ENCODE measurements around the gene CARMIL1. TPM values are rescaled to one million over a fixed set of nuclear protein-coding genes. Genes with fewer than 3 reads are reported as not detected.

Gene CARMIL1
- total RNA-seq, 1 donor: 38.7 TPM

DNA sequence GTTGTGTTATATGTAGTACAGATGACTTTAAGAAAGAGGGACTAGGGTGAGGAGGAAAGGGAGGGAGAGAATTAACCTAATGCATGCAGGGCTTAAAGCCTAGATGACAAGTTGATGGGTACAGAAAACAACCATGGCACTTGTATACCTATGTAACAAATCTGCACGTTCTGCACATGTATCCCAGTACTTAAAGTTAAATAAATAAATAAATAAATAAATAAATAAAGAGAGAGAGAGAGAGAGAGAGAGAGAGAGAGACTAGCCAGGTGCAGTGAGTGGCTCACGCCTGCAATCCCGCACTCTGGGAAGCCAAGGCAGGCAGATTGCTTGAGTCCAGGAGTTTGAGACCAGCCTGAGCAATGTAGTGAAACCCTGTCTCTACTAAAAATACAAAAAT is 11.5 kb upstream of the CARMIL1 start:
- DNase-seq (ENCODE audit: low read depth): no peak
- TF ChIP-seq, protein P1, sequence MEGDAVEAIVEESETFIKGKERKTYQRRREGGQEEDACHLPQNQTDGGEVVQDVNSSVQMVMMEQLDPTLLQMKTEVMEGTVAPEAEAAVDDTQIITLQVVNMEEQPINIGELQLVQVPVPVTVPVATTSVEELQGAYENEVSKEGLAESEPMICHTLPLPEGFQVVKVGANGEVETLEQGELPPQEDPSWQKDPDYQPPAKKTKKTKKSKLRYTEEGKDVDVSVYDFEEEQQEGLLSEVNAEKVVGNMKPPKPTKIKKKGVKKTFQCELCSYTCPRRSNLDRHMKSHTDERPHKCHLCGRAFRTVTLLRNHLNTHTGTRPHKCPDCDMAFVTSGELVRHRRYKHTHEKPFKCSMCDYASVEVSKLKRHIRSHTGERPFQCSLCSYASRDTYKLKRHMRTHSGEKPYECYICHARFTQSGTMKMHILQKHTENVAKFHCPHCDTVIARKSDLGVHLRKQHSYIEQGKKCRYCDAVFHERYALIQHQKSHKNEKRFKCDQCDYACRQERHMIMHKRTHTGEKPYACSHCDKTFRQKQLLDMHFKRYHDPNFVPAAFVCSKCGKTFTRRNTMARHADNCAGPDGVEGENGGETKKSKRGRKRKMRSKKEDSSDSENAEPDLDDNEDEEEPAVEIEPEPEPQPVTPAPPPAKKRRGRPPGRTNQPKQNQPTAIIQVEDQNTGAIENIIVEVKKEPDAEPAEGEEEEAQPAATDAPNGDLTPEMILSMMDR (IDR thresholded peaks at IDR 0.05; ENCODE audit: insufficient read depth, low read length): no peak
- no peak overlapping the region for H3K4me3 ChIP-seq (ENCODE audit: low read depth, low read length)

DNA sequence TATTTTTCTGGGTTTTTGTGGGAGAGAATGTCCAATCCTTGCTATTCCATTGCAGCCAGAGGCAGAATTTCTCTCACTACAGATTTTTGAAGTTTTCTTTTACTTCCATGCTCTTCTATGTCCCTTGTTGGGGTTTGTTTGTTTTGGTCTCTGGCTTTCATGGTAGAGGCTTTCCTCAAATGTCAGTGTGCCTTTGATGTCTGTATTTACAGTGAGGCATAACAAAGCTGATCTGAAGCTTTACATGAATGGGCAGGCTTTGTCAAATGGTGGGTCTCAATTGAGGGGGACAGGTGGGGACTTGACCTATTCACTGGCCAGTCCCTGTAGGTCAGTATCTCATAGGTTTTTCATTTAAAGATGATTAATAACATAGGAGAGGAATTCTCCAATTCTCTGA is 8.6 kb upstream of the CARMIL1 start:
- no peak for DNase-seq (ENCODE audit: low read depth)
- TF ChIP-seq, protein P1 (IDR thresholded peaks at IDR 0.05; ENCODE audit: insufficient read depth, low read length): no peak
- no peak overlapping the region for H3K4me3 ChIP-seq (ENCODE audit: low read depth, low read length)

DNA sequence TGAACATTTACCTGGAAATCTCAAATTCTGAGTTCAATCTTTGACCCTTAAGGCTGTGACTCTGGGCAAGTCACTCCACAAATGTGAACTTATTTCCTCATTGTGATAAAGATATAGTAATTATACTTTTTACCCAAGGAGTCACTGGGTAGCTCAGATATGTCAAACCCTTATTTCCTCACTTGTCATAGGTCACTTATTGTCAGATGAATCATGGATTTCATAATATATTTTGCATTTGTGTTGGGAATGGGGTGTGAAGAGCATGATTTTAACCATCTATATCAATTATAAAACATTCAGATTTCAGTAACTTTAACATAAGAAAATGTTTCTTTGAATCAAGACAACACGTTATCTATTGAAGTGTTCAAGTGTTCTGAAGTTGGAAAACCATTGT is 3.7 kb upstream of the CARMIL1 start:
- no peak for DNase-seq (ENCODE audit: low read depth)
- TF ChIP-seq, protein P1 (IDR thresholded peaks at IDR 0.05; ENCODE audit: insufficient read depth, low read length): no peak
- no peak overlapping the region for H3K4me3 ChIP-seq (ENCODE audit: low read depth, low read length)

DNA sequence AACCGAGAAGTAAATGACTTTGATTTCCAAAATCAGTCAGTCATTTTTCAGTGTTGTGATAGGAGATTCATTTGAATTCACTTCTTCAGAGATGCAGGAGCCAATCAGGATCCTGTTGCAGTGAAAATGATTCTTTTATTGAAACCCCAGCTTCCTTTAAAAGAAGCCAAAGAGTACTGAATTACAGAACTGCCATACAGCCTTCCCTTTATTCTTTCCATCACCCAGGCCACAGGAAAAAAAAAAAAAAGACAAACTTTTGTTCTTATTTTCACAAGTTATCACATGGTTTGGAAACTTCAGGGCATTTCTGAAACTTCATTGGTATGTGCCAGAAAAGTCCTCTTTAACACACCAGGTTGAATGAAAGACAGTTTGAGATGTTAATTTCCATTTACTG is 1.8 kb upstream of the CARMIL1 start:
- TF ChIP-seq, protein P1 (IDR thresholded peaks at IDR 0.05; ENCODE audit: insufficient read depth, low read length): no peak
- DNase-seq (ENCODE audit: low read depth): no peak
- H3K4me3 ChIP-seq (ENCODE audit: low read depth, low read length): no peak overlapping the region

DNA sequence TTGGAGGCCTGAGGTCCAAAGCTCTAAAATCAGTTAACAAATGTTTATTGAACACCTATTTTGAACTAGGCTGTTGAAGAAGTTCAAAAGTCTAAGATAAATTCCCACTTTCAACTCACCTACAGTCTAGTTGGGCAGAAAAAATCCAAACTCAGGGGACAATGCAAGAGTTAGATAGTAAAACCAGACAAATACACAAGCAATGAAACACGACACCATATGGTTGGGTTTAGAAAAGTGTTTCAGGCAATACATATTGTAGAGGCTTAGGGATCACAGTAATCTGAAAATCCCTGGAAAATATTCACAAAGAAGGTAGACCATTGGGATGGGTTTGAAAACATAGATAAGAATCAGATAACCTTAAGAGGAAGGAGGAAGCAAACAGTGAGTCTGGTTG is 1.3 kb upstream of the CARMIL1 start:
- H3K4me3 ChIP-seq (ENCODE audit: low read depth, low read length): no peak overlapping the region
- DNase-seq (ENCODE audit: low read depth): peak; percentile 39
- TF ChIP-seq, protein P1 (IDR thresholded peaks at IDR 0.05; ENCODE audit: insufficient read depth, low read length): no peak

DNA sequence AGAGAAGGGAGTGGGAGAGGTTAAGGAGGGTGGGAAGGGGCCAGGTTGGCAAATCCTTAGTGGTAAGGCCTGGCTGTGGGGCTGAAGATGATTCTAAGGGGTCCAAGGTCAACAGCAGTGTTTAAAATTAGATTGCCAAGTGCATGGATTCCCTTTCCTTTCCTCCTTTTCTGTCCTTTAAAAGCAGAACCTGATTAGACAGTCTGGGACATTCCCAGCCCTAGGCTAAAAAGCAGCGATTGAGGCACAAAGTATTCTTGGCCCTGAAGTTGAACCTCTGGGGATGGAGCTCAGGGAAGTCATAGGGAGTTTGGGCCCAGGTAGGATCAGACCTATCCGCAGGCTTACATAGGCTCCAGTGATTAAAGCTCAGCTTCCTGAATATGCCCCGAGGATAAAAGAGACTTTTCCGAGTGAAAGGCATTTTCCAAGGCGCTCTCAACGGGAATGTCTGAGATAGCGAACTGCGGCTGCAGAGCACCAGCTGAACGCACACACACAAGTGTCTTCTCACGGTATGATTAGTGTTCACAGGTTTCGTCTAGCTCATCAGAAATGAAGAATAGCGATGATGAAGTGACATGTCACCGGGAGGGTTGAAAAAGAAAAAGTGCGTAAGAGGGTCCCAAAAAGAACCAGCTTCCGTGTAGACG is 787 bp upstream of the CARMIL1 start:
- TF ChIP-seq, protein P1 (IDR thresholded peaks at IDR 0.05; ENCODE audit: insufficient read depth, low read length): no peak
- H3K4me3 ChIP-seq (ENCODE audit: low read depth, low read length): peak overlapping the region; percentile 98
- no peak for DNase-seq (ENCODE audit: low read depth)
